ENCODE data around the gene RELCH. TPM values are rescaled to one million over a fixed set of nuclear protein-coding genes. Genes with fewer than 3 reads are reported as not detected.

RELCH gene
- total RNA-seq, 2 donors from 2014 or later = 49.0 to 52.5 TPM

- ATAC-seq (no peak), DNase-seq (no peak)
- Mint-ChIP-seq H3K27ac (peak overlapping the region; percentile 47), H3K36me3 (ENCODE audit: low read depth) (no peaks in the 10 kb centered on the region), H3K4me1 (peaks cover 12% of the 10 kb centered on the region), H3K4me3 (no peak overlapping the region), H3K27me3 (peaks cover 16% of the 10 kb centered on the region)
- H3K9me3 ChIP-seq (ENCODE audit: control insufficient read depth, low read length, poor library complexity, severe bottlenecking) = no peaks in the 10 kb centered on the region
Observed at GRCh38 chr18:62346333-62347088, 159.5 kb downstream of the RELCH start.

- Mint-ChIP-seq H3K27me3 (peaks cover 15% of the 10 kb centered on the region), H3K4me1 (peaks cover 12% of the 10 kb centered on the region), H3K4me3 (no peak overlapping the region), H3K36me3 (ENCODE audit: low read depth) (no peaks in the 10 kb centered on the region), H3K27ac (peak overlapping the region; percentile 47)
- no peaks in the 10 kb centered on the region for H3K9me3 ChIP-seq (ENCODE audit: control insufficient read depth, low read length, poor library complexity, severe bottlenecking)
- no peak for ATAC-seq
- no peak for DNase-seq
Observed at GRCh38 chr18:62347089-62347506, 160.0 kb downstream of the RELCH start.

- ATAC-seq (no peak), DNase-seq (no peak)
- Mint-ChIP-seq H3K27ac (no peak overlapping the region), H3K36me3 (ENCODE audit: low read depth) (no peaks in the 10 kb centered on the region), H3K27me3 (peaks cover 15% of the 10 kb centered on the region), H3K4me1 (peaks cover 12% of the 10 kb centered on the region), H3K4me3 (no peak overlapping the region)
- no peaks in the 10 kb centered on the region for H3K9me3 ChIP-seq (ENCODE audit: control insufficient read depth, low read length, poor library complexity, severe bottlenecking)
Observed at GRCh38 chr18:62348474-62348873, 161.4 kb downstream of the RELCH start.

GRCh38 chr18:62353170-62353569, 166.1 kb downstream of the RELCH start:
- H3K4me3 Mint-ChIP-seq = no peak overlapping the region
- H3K4me1 Mint-ChIP-seq = peaks cover 3% of the 10 kb centered on the region
- peaks cover 4% of the 10 kb centered on the region for H3K27me3 Mint-ChIP-seq
- no peaks in the 10 kb centered on the region for H3K36me3 Mint-ChIP-seq (ENCODE audit: low read depth)
- H3K9me3 ChIP-seq (ENCODE audit: control insufficient read depth, low read length, poor library complexity, severe bottlenecking) = no peaks in the 10 kb centered on the region
- no peak for DNase-seq
- no peak overlapping the region for H3K27ac Mint-ChIP-seq
- ATAC-seq = no peak

- DNase-seq = no peak
- Mint-ChIP-seq H3K4me3 (no peak overlapping the region), H3K27ac (no peak overlapping the region), H3K4me1 (peaks cover 3% of the 10 kb centered on the region), H3K36me3 (ENCODE audit: low read depth) (no peaks in the 10 kb centered on the region), H3K27me3 (peaks cover 4% of the 10 kb centered on the region)
- ATAC-seq = no peak
- no peaks in the 10 kb centered on the region for H3K9me3 ChIP-seq (ENCODE audit: control insufficient read depth, low read length, poor library complexity, severe bottlenecking)
Observed at GRCh38 chr18:62354151-62354550, 167.1 kb downstream of the RELCH start.

- no peak overlapping the region for H3K27ac Mint-ChIP-seq
- H3K27me3 Mint-ChIP-seq = peaks cover 6% of the 10 kb centered on the region
- ATAC-seq = no peak
- H3K4me1 Mint-ChIP-seq = peaks cover 2% of the 10 kb centered on the region
- H3K9me3 ChIP-seq (ENCODE audit: control insufficient read depth, low read length, poor library complexity, severe bottlenecking) = no peaks in the 10 kb centered on the region
- no peak for DNase-seq
- H3K4me3 Mint-ChIP-seq = no peak overlapping the region
- H3K36me3 Mint-ChIP-seq (ENCODE audit: low read depth) = peaks cover 3% of the 10 kb centered on the region
Observed at GRCh38 chr18:62357079-62357719, 170.1 kb downstream of the RELCH start.

Other genes with a start within 250 kb of the RELCH start
- 10 to 100 TPM; 17.9 to 18.1 TPM for gene PIGN, start 199 bp upstream of the RELCH start, total RNA-seq
- gene TNFRSF11A, start 138.1 kb downstream of the RELCH start, total RNA-seq = 1 to 10 TPM; 1.2 to 3.1 TPM

Measured in T-helper 17 cell (primary cell).